Measurements from ENCODE around the gene NEIL3.

DNA sequence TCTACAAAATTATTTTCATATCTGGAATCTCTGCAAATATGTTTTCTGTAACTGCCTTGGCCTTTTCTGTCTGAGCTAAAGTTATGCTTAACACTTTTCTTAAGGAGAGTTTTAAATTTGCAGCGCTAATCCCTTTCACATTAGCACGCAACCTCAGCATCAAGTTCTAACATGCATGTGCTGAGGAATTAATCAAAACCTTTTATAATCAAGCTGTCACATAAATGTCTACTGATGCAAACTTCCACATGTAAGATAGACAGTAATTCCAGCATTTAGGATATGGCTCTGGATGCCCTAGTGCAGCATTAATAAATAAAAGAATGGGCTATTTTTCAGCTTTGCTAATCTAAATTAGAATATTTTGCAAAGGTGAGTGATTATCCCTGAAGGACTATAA is 17.5 kb upstream of the NEIL3 start:
- TF ChIP-seq POLR2A (IDR thresholded peaks at IDR 0.05) (no peak), EP300 (IDR thresholded peaks at IDR 0.05) (no peak)

All from suprapubic skin (tissue), 2 donors.